Measurements from ENCODE around the gene FCGR3A. TPM values are rescaled to one million over a fixed set of nuclear protein-coding genes. Genes with fewer than 3 reads are reported as not detected.
A peak's percentile ranks its signal among the peaks of the same experiment; 100 is the strongest.
"Not testable (repeated sequence)": the region's sequence is repeated elsewhere in the genome, so short reads cannot be mapped to it uniquely, and the experiment has no call there.

The FCGR3A gene
- 112 TPM for total RNA-seq
- long read RNA-seq, transcript FCGR3A-203 (5 exons, 2,081 nt): minor isoform, 16 of 210 reads
- long read RNA-seq, transcript FCGR3A-201 (6 exons, 2,086 nt): minor isoform, 5 of 210 reads
- long read RNA-seq, transcript FCGR3A-202 (5 exons, 2,385 nt): major isoform, 163 of 210 reads
- long read RNA-seq, partial matches to known transcripts: 6 of 210 reads
- long read RNA-seq, other reads (novel, unspliced or antisense): 20 of 210 reads

DNA sequence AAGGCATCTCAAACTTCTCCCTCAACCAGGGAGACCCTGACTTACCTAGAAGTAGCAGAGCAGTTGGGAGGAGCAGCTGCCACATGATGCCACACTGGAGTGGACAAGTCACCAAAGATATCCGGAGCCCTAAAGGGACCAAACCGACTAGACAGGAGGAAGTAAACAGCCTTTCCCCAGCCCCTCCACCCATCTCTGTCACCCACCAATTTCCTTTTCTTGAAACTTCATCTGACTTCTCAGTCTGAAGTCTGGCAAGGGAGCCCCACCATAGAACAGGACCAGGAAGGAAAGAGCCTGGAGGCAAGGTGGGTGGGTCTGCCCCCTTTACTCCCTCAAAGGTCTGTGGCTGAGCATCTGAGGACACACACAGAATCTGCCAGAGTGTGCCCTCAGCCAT is at the start of gene FCGR3A:
FCGR3A (minus strand) TSS at position 167 of the 400 bp plus-strand sequence; CDS start at position 85, 82 bp downstream.
- intact Hi-C loops (cut with DNase I): no loop called here
- ATAC-seq (peak; percentile 66), DNase-seq (no peak)
- no peak for TF ChIP-seq CTCF (IDR thresholded peaks at IDR 0.05)
- H3K4me3 ChIP-seq: peak within 1 kb of the TSS; percentile 8
- H3K27me3 ChIP-seq: no peaks in the 10 kb centered on the region
- H3K4me1 ChIP-seq: no peaks in the 10 kb centered on the region
- no peak within 1 kb of the TSS for H3K27ac ChIP-seq
- no peaks in the 10 kb centered on the region for H3K9me3 ChIP-seq
- no peaks in the 10 kb centered on the region for H3K36me3 ChIP-seq

DNA sequence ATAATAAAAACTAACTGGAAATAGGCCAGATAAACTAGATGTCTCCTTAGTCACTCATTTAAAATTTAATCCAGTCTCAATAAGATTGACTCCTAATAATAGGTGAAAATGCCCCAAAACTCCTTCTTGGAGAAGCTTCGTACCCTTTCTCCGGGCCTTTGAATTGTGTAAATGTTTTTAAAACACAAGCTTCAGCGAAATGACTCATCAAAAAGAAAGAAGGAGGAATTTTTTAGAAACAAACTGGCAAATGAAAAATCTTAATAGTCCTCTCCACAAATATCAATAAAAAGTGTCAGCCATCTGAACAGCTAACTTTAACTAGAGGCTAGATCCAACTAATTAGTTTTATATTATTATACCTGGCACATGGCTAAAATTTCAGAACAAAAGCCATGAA is 47.5 kb upstream of the FCGR3A start:
- DNase-seq; H3K27ac ChIP-seq; H3K4me3 ChIP-seq; H3K36me3 ChIP-seq; intact Hi-C loops (cut with DNase I); H3K27me3 ChIP-seq; ATAC-seq; H3K9me3 ChIP-seq; H3K4me1 ChIP-seq: not testable (repeated sequence)

DNA sequence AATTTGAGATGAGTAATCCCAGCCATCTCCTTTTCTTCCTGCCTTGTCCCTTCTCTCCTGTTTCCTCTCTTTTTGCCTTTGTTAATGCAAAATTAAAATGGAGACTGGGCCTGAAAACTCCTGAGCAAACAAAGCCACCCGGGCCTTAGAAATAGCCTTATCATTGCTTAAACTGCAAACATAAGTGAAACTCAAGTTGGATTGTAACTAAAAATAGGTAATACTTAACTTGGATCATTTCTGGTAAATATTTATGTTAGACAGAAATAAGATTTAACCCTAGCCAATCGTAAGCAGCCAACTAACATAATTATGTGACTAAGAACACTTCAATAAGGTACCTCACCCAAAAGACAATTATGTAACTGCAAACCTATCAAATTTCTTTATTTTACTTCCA is 46.0 kb upstream of the FCGR3A start:
- H3K4me1 ChIP-seq; intact Hi-C loops (cut with DNase I); H3K36me3 ChIP-seq; H3K9me3 ChIP-seq; H3K27ac ChIP-seq; ATAC-seq; H3K4me3 ChIP-seq; H3K27me3 ChIP-seq; DNase-seq: not testable (repeated sequence)

DNA sequence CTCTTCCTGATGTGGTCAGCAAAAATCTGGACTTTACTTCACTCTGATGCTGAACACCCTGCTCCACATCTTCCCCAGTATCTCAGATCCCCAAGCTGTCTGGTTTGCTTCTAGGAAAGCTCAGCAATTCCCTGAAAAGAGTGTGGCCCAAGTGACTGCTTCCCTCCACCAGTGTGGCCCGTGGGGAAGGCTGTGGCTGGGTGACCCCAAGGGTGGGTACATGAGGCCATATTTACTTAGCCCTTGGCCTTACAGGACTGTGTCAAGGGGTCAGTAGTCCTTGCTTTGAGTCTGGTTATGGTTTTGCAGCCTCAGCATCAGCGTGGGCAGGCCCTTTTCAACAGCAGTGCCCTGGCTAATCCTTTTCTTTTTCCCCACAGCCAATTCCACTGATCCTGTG is 45.6 kb upstream of the FCGR3A start:
- ATAC-seq: peak; percentile 14
- H3K4me1 ChIP-seq; H3K27me3 ChIP-seq; DNase-seq; H3K27ac ChIP-seq; H3K36me3 ChIP-seq; H3K9me3 ChIP-seq; intact Hi-C loops (cut with DNase I); H3K4me3 ChIP-seq: not testable (repeated sequence)

- intact Hi-C loops (cut with DNase I); H3K9me3 ChIP-seq: not testable (repeated sequence)
Observed at GRCh38 chr1:161594269-161594984, 44.8 kb upstream of the FCGR3A start.

DNA sequence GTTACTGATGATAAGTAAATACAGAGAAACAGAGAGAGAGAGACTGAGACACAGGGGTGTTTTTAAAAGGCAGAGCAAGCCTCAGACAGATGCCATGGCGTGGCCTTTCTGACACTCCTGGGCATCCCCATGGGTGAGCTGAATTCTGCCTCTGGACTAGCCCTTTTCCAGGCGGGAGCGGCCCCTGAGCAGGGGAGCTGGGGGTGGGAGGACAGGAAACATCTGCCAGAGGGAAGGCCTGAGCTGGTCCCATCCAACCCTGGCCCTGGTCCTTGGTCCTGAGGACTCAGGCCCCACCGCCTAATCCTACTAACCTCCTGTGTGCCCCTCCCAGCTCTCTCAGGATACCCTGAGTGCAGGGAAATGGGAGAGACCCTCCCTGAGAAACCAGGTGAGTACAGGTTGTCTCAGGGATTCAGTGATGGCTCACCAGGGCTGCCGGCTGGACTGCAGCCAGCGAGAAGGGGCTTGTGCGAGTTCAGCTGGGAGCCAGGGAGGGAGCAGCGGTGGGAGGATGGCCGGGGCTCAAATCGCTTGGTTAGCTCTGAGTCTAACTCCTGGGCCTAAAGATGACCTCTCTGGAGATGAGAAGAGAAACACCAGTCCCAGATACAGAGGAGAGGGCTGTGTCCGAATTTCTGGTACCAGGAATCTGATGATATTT is 43.6 kb upstream of the FCGR3A start:
- intact Hi-C loops (cut with DNase I); ATAC-seq: not testable (repeated sequence)

More at GRCh38 chr1:161594269-161594984, 44.8 kb upstream of the FCGR3A start:
- H3K4me1 ChIP-seq, DNase-seq, H3K27ac ChIP-seq, ATAC-seq, H3K27me3 ChIP-seq, H3K4me3 ChIP-seq, H3K36me3 ChIP-seq: not testable (repeated sequence)

DNA sequence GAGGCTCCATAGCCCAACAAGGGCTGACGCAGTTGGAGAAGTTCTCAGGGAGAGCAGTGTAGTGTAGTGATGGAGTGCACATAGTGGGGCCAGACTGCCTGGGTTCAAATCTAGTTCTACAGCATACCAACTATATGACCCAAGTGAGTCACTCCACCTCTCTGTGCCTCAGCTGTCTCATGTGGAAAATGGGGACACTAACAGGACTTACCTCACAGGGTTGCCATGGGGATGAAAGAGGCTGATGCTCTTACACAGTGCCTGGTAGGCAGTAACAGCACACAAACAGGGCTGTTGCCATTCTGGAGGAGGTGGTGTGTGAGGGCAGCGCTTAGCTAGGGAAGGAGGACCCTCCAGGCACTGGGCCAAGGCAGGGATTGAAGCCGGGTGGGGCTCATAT is 43.0 kb upstream of the FCGR3A start:
- H3K27ac ChIP-seq; intact Hi-C loops (cut with DNase I); H3K36me3 ChIP-seq; H3K9me3 ChIP-seq; DNase-seq; H3K4me1 ChIP-seq; H3K4me3 ChIP-seq; H3K27me3 ChIP-seq; ATAC-seq: not testable (repeated sequence)

More for the DNA sequence above, 43.6 kb upstream of the FCGR3A start:
- not testable (repeated sequence) for H3K36me3 ChIP-seq, H3K27me3 ChIP-seq, H3K27ac ChIP-seq, H3K9me3 ChIP-seq, DNase-seq, H3K4me3 ChIP-seq, H3K4me1 ChIP-seq

DNA sequence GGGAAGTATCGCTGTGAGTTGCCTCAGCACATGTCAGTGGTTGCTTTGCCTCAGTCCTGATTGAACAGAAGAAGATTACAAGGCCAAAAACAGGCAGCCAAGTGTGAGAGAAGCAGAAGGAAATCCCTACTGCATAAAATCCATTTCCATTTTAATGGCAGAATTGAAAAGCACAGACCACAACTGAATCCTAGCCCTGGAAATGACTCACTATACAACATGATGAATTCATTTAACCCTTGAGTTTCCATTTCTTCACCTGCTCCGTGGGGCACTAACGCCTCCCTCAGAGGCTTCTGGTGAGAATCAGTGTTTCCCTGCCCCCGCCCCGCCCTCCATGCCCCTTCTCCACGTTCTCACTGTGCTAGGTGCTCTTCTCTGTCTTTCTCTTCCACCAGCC is 40.3 kb upstream of the FCGR3A start:
- H3K9me3 ChIP-seq; H3K36me3 ChIP-seq; intact Hi-C loops (cut with DNase I); ATAC-seq; H3K27me3 ChIP-seq; H3K4me1 ChIP-seq; H3K27ac ChIP-seq; H3K4me3 ChIP-seq; DNase-seq: not testable (repeated sequence)

GRCh38 chr1:161589365-161589764 is 39.7 kb upstream of the FCGR3A start:
- intact Hi-C loops (cut with DNase I): not testable (repeated sequence)

DNA sequence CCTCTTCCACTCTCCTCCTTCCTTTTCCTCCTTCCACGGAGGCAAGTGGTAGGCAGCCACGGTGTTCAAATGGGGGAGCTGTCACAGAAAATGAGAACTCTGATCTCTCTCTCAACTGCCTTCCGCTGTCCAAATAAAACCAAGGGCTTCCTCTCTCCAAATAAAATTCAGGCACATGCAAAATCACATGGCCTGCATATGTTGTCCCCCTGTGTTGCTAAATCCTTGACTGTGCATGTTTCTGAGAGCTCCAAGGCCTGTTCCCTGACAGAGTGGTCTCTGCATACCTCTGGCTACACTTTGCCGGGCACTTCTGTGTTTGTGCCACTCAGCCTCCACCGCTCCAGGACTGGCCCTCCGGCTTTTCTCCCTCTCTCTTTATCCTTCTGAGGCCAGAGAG is 39.0 kb upstream of the FCGR3A start:
- DNase-seq; intact Hi-C loops (cut with DNase I); ATAC-seq; H3K27me3 ChIP-seq; H3K36me3 ChIP-seq; H3K4me3 ChIP-seq; H3K9me3 ChIP-seq; H3K4me1 ChIP-seq; H3K27ac ChIP-seq: not testable (repeated sequence)

More at GRCh38 chr1:161589365-161589764, 39.7 kb upstream of the FCGR3A start:
- H3K27ac ChIP-seq, H3K4me1 ChIP-seq, H3K9me3 ChIP-seq, H3K36me3 ChIP-seq, H3K4me3 ChIP-seq, H3K27me3 ChIP-seq, DNase-seq: not testable (repeated sequence)
- ATAC-seq: peak; percentile 30

- ATAC-seq; H3K9me3 ChIP-seq; DNase-seq; H3K4me1 ChIP-seq; H3K4me3 ChIP-seq; H3K27ac ChIP-seq; H3K36me3 ChIP-seq; intact Hi-C loops (cut with DNase I); H3K27me3 ChIP-seq: not testable (repeated sequence)
Observed at GRCh38 chr1:161582882-161583281, 33.3 kb upstream of the FCGR3A start.

GRCh38 chr1:161580879-161581537 is 31.4 kb upstream of the FCGR3A start:
- peak; percentile 68 for ATAC-seq
- H3K36me3 ChIP-seq; H3K9me3 ChIP-seq; DNase-seq; H3K27me3 ChIP-seq; H3K4me3 ChIP-seq; H3K4me1 ChIP-seq; H3K27ac ChIP-seq; intact Hi-C loops (cut with DNase I): not testable (repeated sequence)
